ENCODE data around the gene STXBP5.

DNA sequence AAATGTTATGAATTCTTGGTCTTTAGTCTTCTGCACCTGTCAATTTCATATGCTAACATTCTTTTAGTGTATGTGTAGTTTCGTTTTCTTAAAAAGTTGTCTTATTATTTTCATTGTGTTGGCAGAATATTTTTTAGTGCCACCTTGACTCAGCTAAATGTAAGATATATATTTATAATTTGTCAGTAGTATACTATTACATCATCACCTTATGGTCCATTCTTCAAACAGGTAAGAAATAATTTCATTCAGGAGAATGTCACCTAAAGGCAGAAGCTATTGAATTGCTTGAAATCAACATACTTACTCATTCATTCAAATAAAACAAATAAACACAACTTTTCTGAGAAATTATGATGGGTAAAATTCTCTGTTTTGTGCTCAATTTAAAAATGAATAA lies 3.5 kb upstream of the STXBP5 start:
- no peak for TF ChIP-seq POLR2AphosphoS5 (IDR thresholded peaks at IDR 0.05; ENCODE audit: low read depth, low read length)
- no peak for TF ChIP-seq POLR2A (IDR thresholded peaks at IDR 0.05; ENCODE audit: low read depth, low read length)

All from GM12892 (cell line).